Kidney capillary endothelial cell (primary cell): ENCODE measurements around the gene RGS16.

Source experiments
- DNase-seq: peaks from one replicate; pipeline ENCODE4 v3.0.0-alpha.2; 2018; ENCODE audit warnings: low spot score

Gene RGS16

DNA sequence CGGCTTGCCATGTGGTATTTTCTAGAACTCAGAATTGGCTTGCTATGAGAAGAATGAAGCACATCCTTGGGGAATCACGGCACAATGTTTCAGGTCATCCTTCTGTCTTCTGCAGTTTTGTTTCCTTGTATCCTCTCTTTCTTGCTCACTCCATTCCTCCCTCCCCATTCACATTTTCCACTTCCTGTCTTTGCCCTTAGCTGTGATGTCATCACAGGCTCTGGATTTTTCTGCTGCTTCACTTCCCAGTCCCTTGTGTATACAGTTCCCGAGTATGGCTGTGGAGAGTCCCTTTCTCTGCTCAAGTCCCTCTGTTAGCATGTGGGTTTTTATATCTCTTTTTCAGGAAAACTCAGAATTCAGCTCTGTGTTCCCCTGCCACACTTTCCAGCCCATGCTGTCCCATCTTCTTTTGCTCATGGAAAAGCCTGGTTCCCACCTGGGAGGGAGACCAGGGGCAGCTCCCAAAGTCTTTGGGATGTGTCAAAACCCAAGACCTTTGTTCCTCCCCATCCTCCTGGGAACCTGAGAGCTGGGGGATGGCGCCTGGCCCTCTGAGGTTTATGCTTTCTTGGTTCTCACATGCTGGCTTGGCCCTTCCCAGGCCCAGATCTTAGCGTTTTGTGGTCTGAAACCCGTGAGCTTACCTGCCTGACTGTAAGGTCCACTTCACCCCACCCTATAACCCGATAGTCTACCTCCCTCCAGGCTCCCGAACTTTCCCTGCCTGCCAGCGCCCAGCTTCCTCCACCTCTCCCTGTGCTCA is 4.8 kb upstream of the RGS16 start:
- DNase-seq, result no peak

DNA sequence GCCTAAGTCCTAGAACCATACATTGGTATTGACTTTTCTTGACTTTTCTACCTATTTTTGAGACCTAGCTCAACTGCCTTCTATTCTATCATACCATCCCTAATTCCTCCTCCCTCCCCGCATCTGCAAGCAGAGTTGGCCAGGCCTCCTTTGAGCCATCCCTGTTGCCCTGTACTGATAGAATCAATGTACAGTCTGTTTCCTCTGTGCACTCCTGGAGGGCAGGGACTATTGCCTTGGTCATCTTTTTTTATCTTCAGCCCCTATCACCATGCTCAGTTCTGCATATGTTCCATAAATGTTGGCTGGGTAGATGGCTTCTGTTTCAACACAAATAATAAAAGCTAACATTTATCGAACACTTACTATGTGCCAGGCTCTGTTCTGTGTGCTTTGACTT is 4.0 kb upstream of the RGS16 start:
- no peak for DNase-seq

DNA sequence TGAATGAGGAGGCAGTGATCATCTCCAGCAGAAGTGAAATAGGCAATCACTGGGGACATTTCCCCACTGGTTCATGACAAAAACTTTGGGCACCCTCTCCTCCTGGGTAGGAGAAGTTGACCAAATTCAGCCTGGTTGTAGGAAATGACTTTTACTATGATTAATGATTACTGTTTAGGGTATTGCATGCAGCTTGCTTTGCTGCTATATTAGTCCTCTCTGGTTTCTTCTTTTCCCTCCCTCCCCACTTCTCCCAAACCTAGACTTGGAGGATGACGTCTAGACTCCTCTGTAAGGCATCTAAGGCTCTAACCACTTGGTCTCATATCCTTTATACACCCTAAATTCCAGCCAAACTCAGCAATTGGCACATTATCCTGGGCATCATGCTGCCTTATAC is 3.4 kb upstream of the RGS16 start:
- no peak for DNase-seq

GRCh38 chr1:182603646-182604174 is 479 bp downstream of the RGS16 start:
- no peak for DNase-seq

DNA sequence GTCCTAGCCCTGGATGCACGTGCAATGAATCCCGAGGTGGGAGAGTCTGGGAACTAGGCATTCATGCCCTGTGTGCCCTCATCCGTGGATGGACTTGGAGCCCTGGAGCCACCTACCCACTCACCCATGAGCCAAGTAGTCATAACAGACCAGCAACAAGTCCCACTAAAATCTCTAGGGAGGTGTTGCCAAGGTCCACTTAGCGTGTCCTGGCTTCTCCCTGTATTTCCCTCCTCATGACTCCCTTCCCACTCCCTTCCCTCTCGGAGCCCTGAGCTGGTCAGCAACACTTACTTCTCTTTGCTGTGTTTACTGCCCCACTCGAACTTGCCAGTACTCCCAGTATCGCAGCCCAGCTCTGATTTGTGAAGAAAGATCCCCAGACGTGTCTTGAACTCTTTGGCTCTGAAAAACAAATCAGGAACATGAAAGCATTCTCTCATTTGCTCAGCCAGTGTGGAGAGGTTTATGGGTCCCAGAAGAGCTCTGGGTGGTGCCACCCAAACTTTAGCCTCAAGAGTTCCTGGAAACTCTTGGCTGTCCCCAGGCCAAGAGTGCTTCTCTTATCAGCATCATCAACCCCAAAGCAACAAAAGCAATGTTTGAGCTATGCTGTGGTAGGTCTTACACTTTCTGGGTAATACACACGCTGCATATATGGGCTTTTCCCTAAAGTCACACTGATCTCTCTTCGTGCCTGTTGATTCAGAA is 1.1 kb downstream of the RGS16 start:
- no peak for DNase-seq

- DNase-seq, result no peak
Observed at GRCh38 chr1:182601913-182602312, 2.3 kb downstream of the RGS16 start.

DNA sequence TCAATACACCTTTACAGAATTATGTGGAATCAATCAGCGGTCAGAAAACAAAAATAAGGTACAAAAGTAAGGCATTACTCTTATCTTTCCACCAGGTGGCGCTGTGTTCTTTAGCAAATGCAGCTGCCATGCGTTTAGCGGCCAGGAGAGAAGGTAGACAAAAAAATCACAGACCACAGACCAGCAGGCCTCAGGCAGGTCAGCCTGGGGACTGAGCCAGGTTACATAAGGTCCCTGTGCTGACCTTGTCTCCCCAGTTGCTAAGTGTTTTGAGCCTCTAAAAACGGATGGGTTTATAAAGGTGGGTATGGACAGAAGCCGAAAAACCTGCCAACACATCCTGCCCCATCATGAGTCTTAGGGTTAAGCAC is 2.8 kb downstream of the RGS16 start:
- DNase-seq, result peak; percentile 87

DNA sequence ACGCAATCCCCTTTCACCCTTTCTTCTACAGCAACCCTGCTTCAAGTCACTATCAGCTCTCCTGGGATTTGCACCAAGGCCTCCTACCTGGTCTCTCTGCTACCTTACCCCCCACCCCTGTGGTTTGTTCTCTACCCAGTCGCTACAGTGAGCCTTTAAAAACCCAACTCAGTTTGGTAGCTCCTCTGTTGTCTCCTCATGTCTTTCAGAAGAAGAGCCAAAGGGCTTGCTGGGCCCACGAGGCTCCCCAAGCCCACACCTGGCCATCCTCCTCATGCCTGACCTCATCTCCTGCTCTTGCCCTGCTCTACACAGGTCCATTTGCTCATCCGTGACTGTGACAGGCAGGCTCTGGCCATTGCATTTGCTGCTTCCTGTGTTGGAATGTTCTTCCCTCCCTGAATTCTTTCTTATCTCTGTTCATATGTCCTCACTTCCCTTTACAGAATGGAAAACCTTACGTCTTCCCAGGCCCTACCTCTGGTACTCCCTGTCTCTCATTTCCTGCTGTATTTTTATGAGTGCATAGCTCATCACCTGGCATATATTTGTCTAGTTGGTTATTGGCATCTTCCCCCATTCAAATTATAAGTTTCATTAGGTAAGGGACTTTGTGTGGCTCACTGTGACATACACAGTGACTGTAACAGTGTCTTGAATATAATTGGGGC is 3.3 kb downstream of the RGS16 start:
- DNase-seq, result no peak

DNA sequence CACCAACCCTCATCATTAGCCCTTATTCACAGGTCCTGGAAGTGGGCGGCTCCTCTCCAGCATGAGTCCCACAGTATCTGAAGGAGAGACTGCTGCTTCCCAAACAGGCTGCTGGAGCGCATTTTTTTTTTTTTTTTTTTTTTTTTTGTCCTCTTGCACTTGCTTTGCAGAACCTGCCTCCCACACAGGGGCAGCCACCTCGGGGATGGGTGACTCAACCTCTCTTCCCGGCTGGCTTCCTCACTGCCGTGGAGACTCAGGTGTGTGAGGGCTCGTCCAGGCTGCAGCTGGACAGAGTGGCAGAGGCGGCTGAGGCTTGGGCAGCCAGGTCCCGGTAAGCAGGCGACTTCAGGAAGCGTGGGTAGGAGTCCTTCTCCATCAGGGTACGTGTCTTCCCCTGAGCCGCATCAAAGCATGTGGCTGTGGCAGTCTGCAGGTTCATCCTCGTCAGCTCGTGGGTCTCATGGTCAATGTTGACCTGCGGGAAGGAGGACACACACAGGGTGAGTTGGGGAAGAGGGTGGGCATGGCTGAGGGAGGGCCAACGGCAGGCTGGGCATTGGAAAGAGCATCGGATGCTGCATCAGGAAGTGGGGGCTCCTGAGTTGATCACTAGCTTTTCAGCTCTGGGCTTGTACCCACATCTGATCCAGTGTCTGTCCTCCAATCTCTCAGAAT is 4.0 kb downstream of the RGS16 start:
- no peak for DNase-seq

DNA sequence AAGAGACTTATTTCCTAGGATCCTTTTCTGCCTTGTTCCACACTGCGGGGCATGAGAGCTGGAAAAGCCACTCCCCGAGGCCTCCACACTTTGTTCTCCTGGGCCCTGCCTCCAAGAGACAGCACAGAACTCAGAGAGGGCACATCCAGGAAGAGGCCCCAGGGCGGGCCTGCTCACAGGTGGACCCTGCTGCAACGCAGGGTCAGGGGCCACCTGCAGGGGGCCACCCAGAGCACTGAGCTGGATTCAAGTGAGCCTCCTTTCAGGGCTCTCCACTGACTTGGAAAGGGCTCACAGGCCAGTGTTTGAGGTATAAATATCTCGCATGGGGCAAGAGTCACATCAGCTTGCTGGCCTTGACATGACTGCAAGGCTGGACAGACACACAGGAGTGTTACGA is 4.8 kb downstream of the RGS16 start:
- no peak for DNase-seq

DNA sequence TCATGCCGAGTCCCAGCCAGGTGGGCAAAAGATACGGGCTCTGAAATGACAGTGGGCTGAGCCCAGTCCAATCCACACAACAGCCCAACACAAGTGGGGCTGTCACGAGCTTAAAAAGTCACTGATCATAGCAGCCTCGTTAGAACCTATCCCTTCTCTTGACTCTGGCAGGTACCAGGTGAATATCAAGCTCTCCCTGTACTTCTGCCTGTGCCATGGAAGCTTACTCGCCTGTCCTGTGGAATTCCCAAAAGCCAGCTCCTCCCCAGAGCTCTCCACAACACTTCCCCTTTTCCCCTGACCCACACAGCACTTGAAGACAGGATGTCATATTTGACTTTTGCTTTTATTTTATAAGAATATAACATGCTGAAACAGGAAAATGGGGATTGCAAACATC is 5.9 kb downstream of the RGS16 start:
- DNase-seq, result no peak

DNA sequence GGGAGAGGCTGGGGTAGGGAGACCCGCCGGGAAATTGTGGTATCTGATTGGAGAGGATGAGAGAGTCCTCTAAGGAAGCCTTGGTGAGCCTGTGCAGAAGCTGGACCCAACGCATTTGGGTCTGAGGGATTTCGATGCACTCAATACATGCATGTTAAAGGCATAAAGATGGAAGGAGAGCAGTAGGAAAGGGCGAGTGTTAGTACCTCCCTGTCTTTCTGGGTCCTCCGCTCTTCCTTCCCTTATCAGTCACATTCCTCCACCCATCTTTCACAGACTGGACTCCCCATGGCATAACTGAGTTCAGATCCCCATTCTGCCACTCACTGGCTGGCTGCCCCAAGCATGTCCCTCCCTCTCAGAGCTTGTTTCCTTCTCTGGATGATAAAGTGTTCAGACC is 7.3 kb downstream of the RGS16 start:
- no peak for DNase-seq

- peak; percentile 67 for DNase-seq
Observed at GRCh38 chr1:182595641-182596240, 8.4 kb downstream of the RGS16 start.

- no peak for DNase-seq
Observed at GRCh38 chr1:182589931-182590330, 14.3 kb downstream of the RGS16 start.

DNA sequence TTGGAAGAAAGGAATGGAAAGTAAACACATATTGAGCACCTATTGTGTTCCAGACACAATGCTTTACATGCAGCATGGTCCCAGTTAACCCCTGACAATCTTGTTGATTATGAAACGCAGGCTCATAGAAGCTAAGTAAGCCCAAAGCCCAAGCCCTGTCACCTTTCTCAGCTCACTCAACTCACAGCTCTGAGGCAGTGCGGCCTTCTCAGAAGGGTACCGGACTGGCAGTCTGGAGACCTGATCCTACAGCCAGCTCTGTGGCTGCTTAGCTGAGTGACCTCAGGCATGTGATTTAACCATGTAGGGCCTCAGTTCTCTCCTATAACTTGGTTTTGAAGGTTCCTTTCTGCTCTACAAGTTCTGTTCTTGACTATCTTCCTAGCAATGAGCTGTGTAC is 14.7 kb downstream of the RGS16 start:
- DNase-seq, result no peak

- peak; percentile 55 for DNase-seq
Observed at GRCh38 chr1:182588500-182589396, 15.4 kb downstream of the RGS16 start, which contains the start of gene RNASEL. Gene RNASEL (minus strand): TSS chr1:182589256. CDS start chr1:182586806, 2,450 bp downstream.

GRCh38 chr1:182587666-182588499 is 16.3 kb downstream of the RGS16 start:
- no peak for DNase-seq

GRCh38 chr1:182587093-182587492 is 17.1 kb downstream of the RGS16 start:
- no peak for DNase-seq

GRCh38 chr1:182586380-182586779 is 17.8 kb downstream of the RGS16 start:
- no peak for DNase-seq

GRCh38 chr1:182584746-182585145 is 19.4 kb downstream of the RGS16 start:
- DNase-seq, result no peak
